HepG2 (cell line): ENCODE measurements around the gene SPEM2.

Experiments used
- EP300 ChIP-seq, 3 experiments: sonication (generic) in 1 of 3; formaldehyde crosslinking in 1 of 3; IDR thresholded peaks; 2 replicates each; pipeline versions ENCODE4 v1.5.1 to v1.6.1; 2011 to 2020; ENCODE audit warnings: low read depth in 2 of 3, low read length in 2 of 3, borderline replicate concordance in 1 of 3, improper control_type of control experiment in 1 of 3, mild to moderate bottlenecking in 1 of 3, missing genetic modification reagents in 1 of 3, moderate library complexity in 1 of 3
- MAFK ChIP-seq, 2 experiments: IDR thresholded peaks in 1 of 2; conservative IDR thresholded peaks in 1 of 2; 2 replicates each; pipeline ENCODE4 v1.6.1; 2011; ENCODE audit warnings: improper control_type of control experiment in 2 of 2, low read length in 2 of 2
- NR2C2 ChIP-seq: sonication (generic); formaldehyde crosslinking; IDR thresholded peaks from 2 replicates; pipeline ENCODE4 v1.4.0; 2020; ENCODE audit warnings: missing genetic modification reagents, mild to moderate bottlenecking, moderate library complexity, borderline replicate concordance
- SMARCC2 ChIP-seq: fragments of 450-650 bp; IDR thresholded peaks from 2 replicates; pipeline ENCODE4 v1.6.1; 2017; ENCODE audit warnings: antibody characterized with exemption, mild to moderate bottlenecking
- SUZ12 ChIP-seq: fragments of 150-350 bp; IDR thresholded peaks from 2 replicates; pipeline ENCODE4 v1.6.1; 2014; ENCODE audit warnings: low read depth, low read length
- ZFP37 ChIP-seq: sonication (generic); formaldehyde crosslinking; IDR thresholded peaks from 2 replicates; pipeline ENCODE4 v1.4.0; 2020; ENCODE audit warnings: missing genetic modification reagents, borderline replicate concordance
- ZNF138 ChIP-seq: sonication (generic); formaldehyde crosslinking; IDR thresholded peaks from 2 replicates; pipeline ENCODE4 v1.5.0; 2020; ENCODE audit warnings: mild to moderate bottlenecking, low read depth, missing genetic modification reagents
- ZNF33B ChIP-seq: sonication (generic); formaldehyde crosslinking; IDR thresholded peaks from 2 replicates; pipeline ENCODE4 v1.5.1; 2020; ENCODE audit warnings: mild to moderate bottlenecking, missing genetic modification reagents
- TF ChIP-seq, protein P1 (sequence below): sonication (generic); formaldehyde crosslinking; IDR thresholded peaks from 2 replicates; pipeline ENCODE4 v1.8.1; 2023; ENCODE audit warnings: mild to moderate bottlenecking, missing genetic modification reagents, borderline replicate concordance
- TF ChIP-seq, protein P2 (sequence below): sonication (generic); formaldehyde crosslinking; IDR thresholded peaks from 2 replicates; pipeline ENCODE4 v1.5.0; 2020; ENCODE audit warnings: mild to moderate bottlenecking, missing genetic modification reagents, moderate library complexity

DNA sequence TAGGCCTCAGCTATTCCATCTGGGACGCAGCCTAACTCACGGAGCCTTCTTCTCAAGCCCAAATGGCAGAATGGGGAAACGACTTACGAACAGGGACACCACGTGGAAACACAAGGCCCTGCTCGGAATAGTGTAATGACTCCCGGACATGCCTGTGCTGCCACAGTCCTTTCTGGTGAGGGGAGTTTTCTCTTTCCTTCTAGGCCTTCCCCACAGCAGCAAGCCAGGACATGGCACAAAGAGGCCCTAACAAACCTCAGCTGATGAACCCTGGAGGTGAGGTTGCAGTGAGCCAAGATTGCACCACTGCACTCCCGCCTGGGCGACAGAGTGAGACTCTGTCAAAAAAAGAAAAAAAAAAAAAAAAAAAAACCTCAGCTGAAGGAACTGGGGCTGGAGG, 38.7 kb downstream of the SPEM2 start:
- TF ChIP-seq, protein P1, sequence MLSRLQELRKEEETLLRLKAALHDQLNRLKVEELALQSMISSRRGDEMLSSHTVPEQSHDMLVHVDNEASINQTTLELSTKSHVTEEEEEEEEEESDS = no peak
- TF ChIP-seq MAFK (conservative IDR thresholded peaks at IDR 0.05 in 1 of 2, IDR thresholded peaks at IDR 0.05 in 1 of 2; ENCODE audit: low read length in 2 of 2) (no peak), SUZ12 (no peak), SMARCC2 (no peak), ZNF33B (CRISPR knock-in tag) (no peak), EP300 (IDR thresholded peaks at IDR 0.05; ENCODE audit: low read depth in 2 of 2, low read length in 2 of 2) (no peak), EP300 (CRISPR knock-in tag; IDR thresholded peaks at IDR 0.05; ENCODE audit: borderline replicate concordance) (no peak), ZFP37 (CRISPR knock-in tag) (no peak), NR2C2 (CRISPR knock-in tag) (no peak), ZNF138 (CRISPR knock-in tag) (no peak)
- TF ChIP-seq, protein P2, sequence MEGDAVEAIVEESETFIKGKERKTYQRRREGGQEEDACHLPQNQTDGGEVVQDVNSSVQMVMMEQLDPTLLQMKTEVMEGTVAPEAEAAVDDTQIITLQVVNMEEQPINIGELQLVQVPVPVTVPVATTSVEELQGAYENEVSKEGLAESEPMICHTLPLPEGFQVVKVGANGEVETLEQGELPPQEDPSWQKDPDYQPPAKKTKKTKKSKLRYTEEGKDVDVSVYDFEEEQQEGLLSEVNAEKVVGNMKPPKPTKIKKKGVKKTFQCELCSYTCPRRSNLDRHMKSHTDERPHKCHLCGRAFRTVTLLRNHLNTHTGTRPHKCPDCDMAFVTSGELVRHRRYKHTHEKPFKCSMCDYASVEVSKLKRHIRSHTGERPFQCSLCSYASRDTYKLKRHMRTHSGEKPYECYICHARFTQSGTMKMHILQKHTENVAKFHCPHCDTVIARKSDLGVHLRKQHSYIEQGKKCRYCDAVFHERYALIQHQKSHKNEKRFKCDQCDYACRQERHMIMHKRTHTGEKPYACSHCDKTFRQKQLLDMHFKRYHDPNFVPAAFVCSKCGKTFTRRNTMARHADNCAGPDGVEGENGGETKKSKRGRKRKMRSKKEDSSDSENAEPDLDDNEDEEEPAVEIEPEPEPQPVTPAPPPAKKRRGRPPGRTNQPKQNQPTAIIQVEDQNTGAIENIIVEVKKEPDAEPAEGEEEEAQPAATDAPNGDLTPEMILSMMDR (CRISPR knock-in tag) = no peak
